CD4-positive, alpha-beta T cell (primary cell): ENCODE measurements around the gene WWOX. TPM values are rescaled to one million over a fixed set of nuclear protein-coding genes. Genes with fewer than 3 reads are reported as not detected.

Experiments used
- ATAC-seq: fragments of 200-7000 bp; cut with Tn5 transposase; one replicate; pipeline ENCODE4 v1.10.0; 2022; ENCODE audit warnings: mild to moderate bottlenecking; ENCODE audit not compliant: poor library complexity
- CTCF ChIA-PET: fragments of 350-600 bp; sonication (Branson Sonifier 250); formaldehyde crosslinking; loops from one replicate; lab custom pipeline; 2021; ENCODE audit warnings: antibody characterized with exemption, inconsistent platforms; lab: Charles Lee
- POLR2A ChIA-PET: fragments of 350-600 bp; sonication (Branson Sonifier 250); formaldehyde crosslinking; loops from one replicate; lab custom pipeline; 2021; ENCODE audit warnings: antibody characterized with exemption, inconsistent platforms; lab: Charles Lee
- DNase-seq, 14 experiments: peaks; one replicate each; pipeline ENCODE4 v3.0.0-alpha.2; 2013 to 2020; ENCODE audit warnings: mixed read lengths in 2 of 14
- H3K27ac ChIP-seq, 2 donors: one replicate each; pipeline versions ENCODE4 v1.5.1 to v1.7.0; 2013; ENCODE audit warnings: low read length in 2 of 2, low read depth in 1 of 2, mild to moderate bottlenecking in 1 of 2
- H3K27me3 ChIP-seq, 2 experiments: 1 replicate in 1 of 2; 2 replicates in 1 of 2; pipeline versions ENCODE4 v1.6.1 to v1.7.0; 2013; ENCODE audit warnings: low read length in 2 of 2, control low read depth in 1 of 2, mild to moderate bottlenecking in 1 of 2, moderate library complexity in 1 of 2; ENCODE audit not compliant: insufficient read depth in 2 of 2, control insufficient read depth in 1 of 2
- H3K36me3 ChIP-seq: one replicate; pipeline ENCODE4 v1.6.1; 2013; ENCODE audit warnings: low read length, control low read depth; ENCODE audit not compliant: insufficient read depth
- H3K4me1 ChIP-seq: one replicate; pipeline ENCODE4 v1.6.1; 2013; ENCODE audit warnings: low read length, control low read depth; ENCODE audit not compliant: insufficient read depth
- H3K4me3 ChIP-seq: one replicate; pipeline ENCODE4 v1.5.1; 2013; ENCODE audit warnings: mild to moderate bottlenecking, low read length, moderate library complexity
- H3K9me3 ChIP-seq, 2 experiments: 1 replicate in 1 of 2; 2 replicates in 1 of 2; pipeline versions ENCODE4 v1.6.1 to v1.7.0; 2013; ENCODE audit warnings: low read length in 2 of 2, mild to moderate bottlenecking in 2 of 2, control low read depth in 1 of 2, moderate library complexity in 1 of 2; ENCODE audit not compliant: control insufficient read depth in 1 of 2, insufficient read depth in 1 of 2
- H3K27ac Mint-ChIP-seq: one replicate; pipeline ENCODE4 v1.8.0; 2020; ENCODE audit warnings: mixed read lengths
- H3K27me3 Mint-ChIP-seq: one replicate; pipeline ENCODE4 v1.8.0; 2021; ENCODE audit warnings: mixed read lengths
- H3K36me3 Mint-ChIP-seq: one replicate; pipeline ENCODE4 v1.8.0; 2021; ENCODE audit warnings: low read depth, mixed read lengths
- H3K4me1 Mint-ChIP-seq: one replicate; pipeline ENCODE4 v1.8.0; 2021; ENCODE audit warnings: low read depth, mixed read lengths
- H3K4me3 Mint-ChIP-seq: one replicate; pipeline ENCODE4 v1.8.0; 2020; ENCODE audit warnings: mild to moderate bottlenecking, mixed read lengths
- H3K9me3 Mint-ChIP-seq: one replicate; pipeline ENCODE4 v1.8.0; 2020; ENCODE audit warnings: mixed read lengths
- intact Hi-C, 2 experiments: fragments of 100-400 bp; cut with DNase I in 1 of 2; cut with micrococcal nuclease in 1 of 2; formaldehyde crosslinking; loops; one replicate each; pipeline versions ENCODE4 v1.15.1 to v1.9.0; 2023 to 2025; cut with DNase I, micrococcal nuclease
- total RNA-seq, 174 experiments: library from RNA in 2 of 174; stranded (reverse) in 2 of 174; gene quantifications; one replicate each; pipeline ENCODE4 v1.2.3 and lab custom pipeline; 2021 to 2026
- TF ChIP-seq, protein P1 (sequence below): fragments of 200-600 bp; IDR thresholded peaks from one replicate; pipeline ENCODE4 v1.8.0; 2022; ENCODE audit warnings: antibody characterized with exemption, mild to moderate bottlenecking

The WWOX gene
- total RNA-seq, 2 experiments from 2014 or later = 19.3 to 21.7 TPM

DNA sequence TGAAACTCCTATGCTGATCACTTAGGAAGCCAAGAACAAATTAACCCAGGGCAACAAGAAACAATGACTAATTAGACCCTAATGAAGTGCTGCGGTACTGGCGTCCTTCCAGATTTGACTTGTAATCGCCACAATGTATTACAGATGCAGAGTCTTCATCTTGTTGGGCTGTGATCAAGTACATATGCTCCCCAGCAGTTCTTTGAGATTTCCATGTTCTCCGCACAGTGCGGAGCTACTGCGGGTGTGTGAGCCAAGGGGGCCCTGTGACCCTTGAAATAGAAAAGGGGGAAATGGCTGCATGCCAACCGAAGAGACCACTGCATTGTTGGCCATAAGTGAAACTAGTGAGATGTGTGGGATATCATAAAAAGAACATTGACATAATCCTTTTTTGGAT is 1031.2 kb downstream of the WWOX start:
- Mint-ChIP-seq H3K27ac (no peak overlapping the region), H3K4me1 (no peaks in the 10 kb centered on the region), H3K4me3 (no peak overlapping the region), H3K36me3 (no peaks in the 10 kb centered on the region), H3K27me3 (no peaks in the 10 kb centered on the region), H3K9me3 (no peaks in the 10 kb centered on the region)
- Histone ChIP-seq H3K4me1 (no peaks in the 10 kb centered on the region), H3K9me3 (no peaks in the 10 kb centered on the region), H3K27ac (no peak overlapping the region), H3K27me3 (no peaks in the 10 kb centered on the region), H3K36me3 (no peaks in the 10 kb centered on the region), H3K4me3 (no peak overlapping the region)
- intact Hi-C loops = no loop called here
- ATAC-seq = no peak
- ChIA-PET CTCF (no interaction called here), POLR2A (no interaction called here)
- TF ChIP-seq, protein P1, sequence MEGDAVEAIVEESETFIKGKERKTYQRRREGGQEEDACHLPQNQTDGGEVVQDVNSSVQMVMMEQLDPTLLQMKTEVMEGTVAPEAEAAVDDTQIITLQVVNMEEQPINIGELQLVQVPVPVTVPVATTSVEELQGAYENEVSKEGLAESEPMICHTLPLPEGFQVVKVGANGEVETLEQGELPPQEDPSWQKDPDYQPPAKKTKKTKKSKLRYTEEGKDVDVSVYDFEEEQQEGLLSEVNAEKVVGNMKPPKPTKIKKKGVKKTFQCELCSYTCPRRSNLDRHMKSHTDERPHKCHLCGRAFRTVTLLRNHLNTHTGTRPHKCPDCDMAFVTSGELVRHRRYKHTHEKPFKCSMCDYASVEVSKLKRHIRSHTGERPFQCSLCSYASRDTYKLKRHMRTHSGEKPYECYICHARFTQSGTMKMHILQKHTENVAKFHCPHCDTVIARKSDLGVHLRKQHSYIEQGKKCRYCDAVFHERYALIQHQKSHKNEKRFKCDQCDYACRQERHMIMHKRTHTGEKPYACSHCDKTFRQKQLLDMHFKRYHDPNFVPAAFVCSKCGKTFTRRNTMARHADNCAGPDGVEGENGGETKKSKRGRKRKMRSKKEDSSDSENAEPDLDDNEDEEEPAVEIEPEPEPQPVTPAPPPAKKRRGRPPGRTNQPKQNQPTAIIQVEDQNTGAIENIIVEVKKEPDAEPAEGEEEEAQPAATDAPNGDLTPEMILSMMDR = no peak
- DNase-seq = no peak

DNA sequence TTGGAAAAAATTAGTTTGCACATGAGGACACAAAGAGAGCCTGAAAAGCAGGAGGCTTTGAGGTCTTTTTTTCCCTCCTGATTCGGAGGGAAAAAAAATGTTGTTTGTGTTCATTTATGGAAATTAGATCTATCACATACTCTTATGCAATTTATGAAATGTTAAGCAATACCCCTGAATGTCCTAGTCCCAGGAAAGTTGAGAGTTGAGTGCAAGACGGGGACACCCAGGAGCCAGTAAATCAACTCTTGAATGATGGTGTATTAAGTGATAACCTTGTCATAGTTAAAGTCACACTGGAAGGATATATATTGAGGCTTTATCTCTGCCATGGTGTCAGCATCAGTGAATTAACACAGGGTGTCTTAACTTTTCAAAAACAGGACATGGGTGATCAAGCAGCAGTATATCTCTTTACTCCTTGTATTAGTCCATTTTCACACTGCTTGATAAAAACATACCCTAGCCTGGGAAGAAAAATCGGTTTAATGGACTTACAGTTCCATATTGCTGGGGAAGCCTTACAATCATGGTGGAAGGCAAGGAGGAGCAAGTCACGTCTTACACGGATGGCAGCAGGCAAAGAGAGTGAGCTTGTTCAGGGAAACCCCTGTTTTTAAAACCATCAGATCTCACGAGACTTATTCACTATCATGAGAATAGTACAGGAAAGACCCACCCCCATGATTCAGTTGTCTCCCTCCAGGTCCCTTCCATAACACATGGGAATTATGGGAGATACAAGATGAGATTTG is 1032.0 kb downstream of the WWOX start:
- Histone ChIP-seq H3K4me3 (no peak overlapping the region), H3K4me1 (no peaks in the 10 kb centered on the region), H3K9me3 (no peaks in the 10 kb centered on the region), H3K36me3 (no peaks in the 10 kb centered on the region), H3K27me3 (no peaks in the 10 kb centered on the region), H3K27ac (no peak overlapping the region)
- H3K9me3 Mint-ChIP-seq = no peaks in the 10 kb centered on the region
- no peak overlapping the region for H3K4me3 Mint-ChIP-seq
- H3K4me1 Mint-ChIP-seq = no peaks in the 10 kb centered on the region
- ChIA-PET CTCF (no interaction called here), POLR2A (no interaction called here)
- intact Hi-C loops = no loop called here
- H3K27ac Mint-ChIP-seq = no peak overlapping the region
- H3K27me3 Mint-ChIP-seq = no peaks in the 10 kb centered on the region
- ATAC-seq (no peak), DNase-seq (no peak)
- TF ChIP-seq, protein P1 = no peak
- H3K36me3 Mint-ChIP-seq = no peaks in the 10 kb centered on the region

DNA sequence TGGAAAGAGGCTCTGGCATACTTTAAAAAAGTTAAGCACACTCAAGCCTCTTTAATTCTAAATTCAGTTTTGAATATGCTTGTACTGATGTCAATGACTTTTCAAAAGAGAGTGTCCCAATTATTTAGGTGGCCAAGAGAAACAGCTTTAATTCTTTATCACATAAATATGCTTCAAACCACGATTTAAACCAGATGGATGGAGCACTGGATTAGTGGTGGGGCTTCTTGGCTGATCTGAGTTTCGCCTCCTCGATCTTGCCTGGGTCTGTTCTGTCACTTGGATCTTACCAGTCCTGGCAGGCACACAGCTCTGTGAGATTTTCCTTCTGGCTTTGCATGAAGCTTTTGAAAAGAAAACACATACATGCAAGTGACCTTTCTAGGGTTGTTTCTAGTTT is 1033.2 kb downstream of the WWOX start:
- no peak overlapping the region for H3K4me3 ChIP-seq
- CTCF ChIA-PET = no interaction called here
- Mint-ChIP-seq H3K27me3 (no peaks in the 10 kb centered on the region), H3K4me3 (no peak overlapping the region), H3K27ac (no peak overlapping the region), H3K4me1 (no peaks in the 10 kb centered on the region), H3K9me3 (no peaks in the 10 kb centered on the region), H3K36me3 (no peaks in the 10 kb centered on the region)
- H3K9me3 ChIP-seq = no peaks in the 10 kb centered on the region
- H3K36me3 ChIP-seq = no peaks in the 10 kb centered on the region
- intact Hi-C loops = no loop called here
- POLR2A ChIA-PET = no interaction called here
- TF ChIP-seq, protein P1 = no peak
- DNase-seq = no peak
- no peak overlapping the region for H3K27ac ChIP-seq
- ATAC-seq = no peak
- H3K27me3 ChIP-seq = no peaks in the 10 kb centered on the region
- no peaks in the 10 kb centered on the region for H3K4me1 ChIP-seq
